Measurements from ENCODE around the gene GRAMD4.

GRCh38 chr22:46625113-46625842 is 5.1 kb downstream of the GRAMD4 start:
- TF ChIP-seq POLR2A (IDR thresholded peaks at IDR 0.05) (no peak), CTCF (IDR thresholded peaks at IDR 0.05) (no peak)

Data from testis (tissue), 2 donors.